SIG-M5 treated with dmso at 0.1 percent for 504 hours (cell line): ENCODE measurements around the gene ANXA2R.
"Not testable (repeated sequence)": the region's sequence is repeated elsewhere in the genome, so short reads cannot be mapped to it uniquely, and the experiment has no call there.

Source experiments
- DNase-seq: peaks from one replicate; lab custom pipeline; 2025; ENCODE audit not compliant: unreplicated experiment; lab: John Stamatoyannopoulos, UW

The ANXA2R gene

DNA sequence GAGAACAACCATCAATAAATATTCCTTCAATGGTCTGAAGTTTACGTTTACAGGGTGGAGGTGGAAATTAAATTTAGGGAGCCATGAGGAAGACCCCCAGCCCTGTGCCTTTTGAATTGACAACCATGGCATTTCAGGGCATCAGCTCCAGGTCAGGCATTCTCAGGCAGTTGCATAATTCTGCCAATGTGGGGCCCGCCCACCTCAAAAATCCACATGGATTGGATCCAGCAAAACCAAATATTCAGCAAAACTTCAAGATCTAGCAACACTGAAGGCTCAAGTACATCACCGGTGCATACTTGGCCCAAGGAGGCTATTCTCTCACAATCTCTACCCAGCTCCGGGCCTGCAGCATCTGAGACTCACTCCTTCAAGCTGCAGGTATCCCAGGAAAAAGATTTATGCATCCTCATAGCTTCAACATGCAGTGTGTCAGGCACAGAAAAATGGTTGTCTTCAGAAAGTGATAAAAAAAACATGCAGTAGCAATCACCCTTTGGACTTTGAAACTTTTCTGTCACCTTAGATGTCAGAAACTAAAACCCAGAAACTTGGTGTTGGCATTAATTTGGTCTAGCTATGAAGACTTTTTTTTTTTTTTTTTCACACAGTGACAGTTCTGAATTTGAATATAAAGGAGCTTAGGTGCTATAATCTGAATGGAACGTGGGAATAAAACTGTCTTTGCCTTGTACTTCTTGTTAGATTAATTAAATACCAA, 21.4 kb upstream of the ANXA2R start:
- no peak for DNase-seq

DNA sequence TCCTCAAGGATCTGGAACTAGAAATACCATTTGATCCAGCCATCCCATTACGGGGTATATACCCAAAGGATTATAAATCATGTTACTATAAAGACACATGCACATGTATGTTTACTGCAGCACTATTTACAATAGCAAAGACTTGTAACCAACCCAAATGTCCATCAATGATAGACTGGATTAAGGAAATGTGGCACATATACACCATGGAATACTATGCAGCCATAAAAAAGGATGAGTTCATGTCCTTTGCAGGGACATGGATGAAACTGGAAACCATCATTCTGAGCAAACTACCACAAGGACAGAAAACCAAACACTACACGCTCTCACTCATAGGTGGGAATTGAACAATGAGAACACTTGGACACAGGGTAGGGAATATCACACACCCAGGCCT, 19.9 kb upstream of the ANXA2R start:
- not testable (repeated sequence) for DNase-seq

DNA sequence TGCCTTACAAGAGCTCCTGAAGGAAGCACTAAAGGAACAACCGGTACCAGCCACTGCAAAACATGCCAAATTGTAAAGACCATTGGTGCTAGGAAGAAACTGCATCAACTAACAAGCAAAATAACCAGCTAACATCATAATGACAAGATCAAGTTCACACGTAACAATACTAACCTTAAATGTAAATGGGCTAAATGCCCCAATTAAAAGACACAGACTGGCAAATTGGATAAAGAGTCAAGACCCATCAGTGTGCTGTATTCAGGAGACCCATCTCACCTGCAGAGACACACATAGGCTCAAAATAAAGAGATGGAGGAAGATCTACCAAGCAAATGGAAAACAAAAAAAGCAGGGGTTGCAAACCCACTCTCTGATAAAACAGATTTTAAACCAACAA, 15.0 kb upstream of the ANXA2R start:
- DNase-seq: not testable (repeated sequence)

DNA sequence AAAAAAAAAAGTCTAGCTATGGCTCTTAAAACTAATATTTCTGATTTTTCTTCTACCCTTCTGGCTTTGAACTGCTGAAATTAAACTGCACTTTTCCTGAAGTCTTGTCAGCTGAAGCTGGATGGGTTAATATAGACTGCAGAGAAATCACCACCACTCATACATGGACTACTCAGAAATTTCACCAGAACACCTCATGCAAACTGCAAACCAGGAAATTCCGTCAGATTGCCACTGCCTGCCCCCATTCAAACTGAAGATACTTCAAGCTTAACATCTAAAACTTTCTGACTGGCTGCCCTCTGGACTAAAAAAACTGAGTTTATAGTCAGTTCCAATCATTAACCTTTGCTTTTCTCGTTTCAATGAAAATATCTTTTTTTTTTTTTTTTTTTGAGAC, 11.6 kb upstream of the ANXA2R start:
- DNase-seq: no peak

DNA sequence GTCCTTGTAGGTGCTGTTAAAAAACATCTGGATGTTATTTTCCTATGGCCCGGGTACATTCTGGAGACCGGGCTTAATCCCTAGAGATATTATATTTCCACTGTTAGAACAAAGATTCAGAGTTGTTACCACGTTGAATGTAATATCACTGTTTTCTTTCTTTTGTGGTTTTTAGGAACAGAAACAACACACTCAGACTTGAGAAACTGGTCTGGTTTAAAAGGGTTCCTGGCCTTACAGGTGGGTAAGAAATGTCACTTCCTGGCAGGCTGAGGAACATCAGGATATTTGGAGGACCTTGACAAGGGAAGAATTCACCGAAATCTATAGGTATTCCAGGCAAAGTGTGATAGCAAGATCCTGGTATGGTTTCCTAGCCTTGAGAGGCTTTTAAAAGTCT, 10.3 kb upstream of the ANXA2R start:
- DNase-seq: no peak

DNA sequence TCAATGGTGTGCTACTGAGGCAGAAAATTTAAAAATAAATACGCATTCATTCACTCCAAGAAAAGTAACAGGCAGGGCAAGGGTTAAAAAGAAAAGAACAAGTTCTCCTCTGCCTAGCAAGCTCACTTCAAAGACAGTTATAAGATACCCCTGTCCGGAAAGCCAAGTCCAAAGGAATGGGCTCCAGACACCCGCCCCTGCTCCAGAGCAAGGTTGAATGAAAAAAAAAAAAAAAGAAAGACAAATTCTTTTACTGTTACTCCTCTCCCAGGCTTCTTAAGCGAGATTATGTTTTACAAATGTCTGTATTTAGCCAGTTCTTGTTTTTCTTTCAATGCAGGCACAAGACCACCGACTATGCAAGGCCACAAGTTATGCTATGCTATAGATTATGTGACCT, 9.1 kb upstream of the ANXA2R start:
- no peak for DNase-seq

DNA sequence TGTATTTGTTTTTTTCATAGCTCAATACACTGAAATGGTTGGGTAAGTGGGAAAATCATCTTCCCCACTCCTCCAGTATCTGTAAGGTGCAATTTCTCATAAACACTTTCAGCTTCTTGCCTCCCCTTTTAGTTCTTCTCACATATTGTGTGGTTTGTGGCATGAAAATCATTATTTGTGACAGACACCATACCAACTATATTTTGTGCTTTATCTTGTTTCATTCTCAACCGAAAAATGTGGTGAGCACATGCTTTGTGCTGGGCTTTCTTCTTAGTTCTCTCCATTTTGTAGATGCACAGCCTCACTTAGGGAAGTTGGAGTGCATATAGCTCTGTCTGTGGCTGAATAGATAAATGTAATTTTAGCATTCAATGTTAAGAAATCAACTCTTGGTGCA, 6.4 kb upstream of the ANXA2R start:
- no peak for DNase-seq

DNA sequence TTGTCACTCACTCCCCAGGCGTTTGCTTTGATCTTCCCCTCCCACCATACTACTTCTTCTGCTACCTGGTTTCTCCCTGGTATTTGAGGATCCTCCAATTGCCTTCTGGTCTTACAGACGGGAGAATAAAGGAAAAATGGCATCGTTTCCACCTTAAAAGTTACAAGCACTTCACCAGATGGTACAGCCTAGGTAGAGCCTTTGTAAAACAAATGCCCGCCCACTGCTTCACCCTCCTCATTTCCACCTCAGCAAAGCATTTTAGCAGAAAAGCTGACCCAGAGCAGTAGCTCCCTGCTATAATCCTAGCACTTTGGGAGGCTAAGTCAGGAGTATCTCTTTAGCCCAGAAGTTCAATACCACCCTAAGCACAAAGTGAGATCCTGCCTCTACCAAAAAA, 5.1 kb upstream of the ANXA2R start:
- no peak for DNase-seq

DNA sequence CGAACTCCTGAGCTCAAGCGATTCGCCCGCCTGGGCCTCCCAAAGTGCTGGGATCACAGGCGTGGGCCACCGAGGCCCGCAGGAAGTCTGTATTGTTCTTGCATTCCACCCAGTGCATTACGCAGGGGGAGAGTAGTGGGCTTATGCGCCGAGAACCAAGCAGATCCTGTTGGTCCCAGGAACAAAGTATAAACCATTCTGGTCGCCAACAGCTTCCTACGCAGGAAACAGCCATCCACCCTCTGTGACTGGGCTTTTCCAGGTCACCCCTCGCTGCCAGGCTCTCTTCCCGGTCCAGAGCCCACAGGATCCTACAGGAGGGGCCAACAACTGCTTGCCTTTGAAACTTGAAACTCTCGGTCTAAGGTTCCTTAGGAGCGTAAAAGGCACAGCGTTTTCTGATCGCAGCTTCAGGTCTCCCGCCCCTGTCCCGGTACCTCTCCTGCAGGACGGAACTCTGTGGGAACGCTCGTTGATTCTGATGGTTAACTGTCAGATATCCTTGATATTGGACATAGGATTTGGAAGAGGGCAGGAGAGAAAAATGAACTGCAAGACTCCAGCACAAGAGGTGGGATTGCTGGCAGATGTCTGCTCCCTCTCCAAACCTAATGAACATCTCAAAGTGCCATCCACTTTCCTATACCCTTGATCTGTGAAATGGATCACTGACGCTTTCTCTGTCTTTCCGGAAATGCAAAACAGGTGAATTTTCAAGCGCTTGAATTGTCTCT, 4.2 kb upstream of the ANXA2R start:
- DNase-seq: no peak

DNA sequence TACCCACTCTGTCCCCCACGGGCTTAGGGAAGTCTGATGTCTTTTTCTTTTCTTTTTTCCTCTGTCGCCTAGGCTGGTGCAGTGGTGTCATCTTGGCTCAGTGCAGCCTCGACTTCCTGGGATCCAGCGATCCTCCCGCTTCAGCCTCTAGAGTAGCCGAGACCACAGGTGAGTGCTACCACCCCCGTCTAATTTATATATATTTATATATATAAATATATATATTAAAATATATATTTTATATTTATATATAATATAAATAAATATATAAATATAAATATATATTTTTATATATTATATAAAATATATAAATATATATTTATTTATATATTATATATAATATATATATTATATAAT, 3.3 kb upstream of the ANXA2R start:
- no peak for DNase-seq

DNA sequence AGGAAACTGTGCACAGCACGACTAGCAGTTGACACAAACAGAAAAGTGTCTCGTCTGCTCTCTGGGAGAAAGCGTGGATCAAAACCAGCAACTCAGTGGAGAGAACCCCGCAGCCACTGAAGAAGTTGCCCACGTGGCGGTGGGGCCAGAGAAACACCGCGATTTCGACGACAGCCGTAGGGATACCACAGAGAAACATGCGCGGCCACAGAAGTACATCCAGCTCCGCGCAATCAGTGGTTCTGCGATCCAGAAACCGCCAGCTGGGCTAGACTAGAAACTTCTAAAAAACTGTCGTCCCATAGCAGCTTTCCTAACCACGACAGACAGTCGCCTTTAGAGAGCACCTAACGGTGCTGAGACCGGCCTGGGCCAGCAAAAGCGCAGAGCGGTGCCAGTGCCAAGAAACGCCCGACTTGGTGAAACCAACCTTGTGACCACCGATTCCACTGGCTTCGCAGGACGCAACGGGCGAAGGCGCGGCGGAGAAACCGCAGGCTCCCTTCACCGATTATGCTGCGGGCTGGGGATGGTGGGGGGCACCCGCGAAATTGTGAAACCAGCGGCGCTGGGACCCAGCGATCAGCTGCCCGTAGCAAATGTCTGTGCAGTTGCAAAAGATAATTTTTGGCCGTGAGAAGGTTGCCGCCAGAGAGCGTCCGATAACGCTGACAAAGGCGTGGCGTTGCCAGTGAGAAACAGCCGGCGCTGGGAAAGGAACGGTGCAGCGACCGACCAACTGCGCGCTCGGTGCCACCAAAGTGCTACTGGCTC, 2.7 kb upstream of the ANXA2R start:
- peak; percentile 86 for DNase-seq

DNA sequence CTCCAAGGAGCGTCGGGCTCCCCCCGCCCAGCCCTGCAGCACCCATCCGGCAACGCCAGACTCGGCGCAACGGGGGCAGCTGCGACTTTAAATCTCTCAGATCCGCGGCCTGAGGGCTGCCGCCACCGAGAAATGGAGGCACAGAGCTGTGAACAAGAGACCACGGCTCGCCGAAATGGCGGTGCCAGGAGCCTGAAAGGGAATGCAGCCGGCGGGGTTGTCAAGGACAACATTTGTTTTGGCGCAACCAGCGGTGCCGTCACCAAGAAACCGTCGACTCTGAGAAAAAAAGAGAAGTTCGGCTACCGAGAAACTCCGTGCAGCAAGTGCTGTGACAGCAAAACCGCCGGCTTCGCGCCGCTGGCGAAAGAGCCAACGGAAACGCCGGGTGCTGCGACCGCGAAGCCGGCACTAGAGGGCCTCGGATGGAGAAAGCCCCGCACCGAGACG, 2.1 kb upstream of the ANXA2R start:
- DNase-seq: peak; percentile 95

DNA sequence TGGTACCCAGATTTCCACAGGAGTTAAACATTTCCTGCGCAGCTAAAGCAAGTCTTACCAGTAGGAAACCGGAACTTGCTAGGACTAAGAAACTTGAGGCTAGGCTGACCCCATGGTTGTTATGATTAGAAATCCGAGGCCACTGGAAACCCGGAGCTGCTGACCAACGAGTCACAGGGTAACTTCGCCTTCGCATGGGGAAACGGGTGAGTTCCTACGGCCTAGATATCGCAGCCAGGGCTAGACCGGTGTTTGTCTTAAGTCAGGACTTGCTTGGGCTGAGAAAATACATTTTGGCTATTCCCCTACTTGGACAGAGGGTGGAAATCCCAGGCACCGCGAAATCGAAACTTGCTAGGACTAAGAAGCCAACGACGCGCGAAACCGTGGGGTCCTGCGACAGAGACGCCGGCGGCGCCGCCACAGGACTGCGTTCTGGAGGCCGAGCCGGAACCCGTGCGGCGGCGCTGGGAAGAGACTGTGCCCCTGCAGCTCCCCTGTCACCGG, 1.6 kb upstream of the ANXA2R start:
- DNase-seq: peak; percentile 82

DNA sequence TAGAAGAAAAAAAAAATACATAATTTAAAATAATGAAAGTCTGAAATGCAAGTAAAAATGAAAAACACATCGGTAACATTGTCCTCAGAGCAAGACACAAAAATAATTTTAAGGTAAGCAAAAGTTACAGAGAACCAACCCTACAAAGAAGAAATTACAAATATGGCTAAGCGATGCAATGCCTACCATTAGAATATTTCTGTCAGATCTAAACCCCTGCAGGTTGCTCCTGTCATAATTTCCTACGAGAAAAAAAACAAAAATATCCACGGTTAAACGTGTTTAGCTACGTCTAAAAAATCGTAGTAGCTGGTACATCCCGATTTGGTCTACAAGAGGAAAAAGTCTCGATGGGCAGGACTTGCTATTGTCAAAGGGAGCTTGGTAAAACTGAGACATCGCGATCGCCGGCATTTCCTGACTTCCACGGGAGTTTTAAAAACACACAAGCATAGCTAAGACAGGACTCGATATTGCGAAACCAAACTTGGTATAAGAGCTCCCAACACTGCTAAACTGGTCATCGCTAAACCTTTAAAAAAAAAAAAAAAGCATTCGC, 1.1 kb upstream of the ANXA2R start:
- DNase-seq: peak; percentile 81

DNA sequence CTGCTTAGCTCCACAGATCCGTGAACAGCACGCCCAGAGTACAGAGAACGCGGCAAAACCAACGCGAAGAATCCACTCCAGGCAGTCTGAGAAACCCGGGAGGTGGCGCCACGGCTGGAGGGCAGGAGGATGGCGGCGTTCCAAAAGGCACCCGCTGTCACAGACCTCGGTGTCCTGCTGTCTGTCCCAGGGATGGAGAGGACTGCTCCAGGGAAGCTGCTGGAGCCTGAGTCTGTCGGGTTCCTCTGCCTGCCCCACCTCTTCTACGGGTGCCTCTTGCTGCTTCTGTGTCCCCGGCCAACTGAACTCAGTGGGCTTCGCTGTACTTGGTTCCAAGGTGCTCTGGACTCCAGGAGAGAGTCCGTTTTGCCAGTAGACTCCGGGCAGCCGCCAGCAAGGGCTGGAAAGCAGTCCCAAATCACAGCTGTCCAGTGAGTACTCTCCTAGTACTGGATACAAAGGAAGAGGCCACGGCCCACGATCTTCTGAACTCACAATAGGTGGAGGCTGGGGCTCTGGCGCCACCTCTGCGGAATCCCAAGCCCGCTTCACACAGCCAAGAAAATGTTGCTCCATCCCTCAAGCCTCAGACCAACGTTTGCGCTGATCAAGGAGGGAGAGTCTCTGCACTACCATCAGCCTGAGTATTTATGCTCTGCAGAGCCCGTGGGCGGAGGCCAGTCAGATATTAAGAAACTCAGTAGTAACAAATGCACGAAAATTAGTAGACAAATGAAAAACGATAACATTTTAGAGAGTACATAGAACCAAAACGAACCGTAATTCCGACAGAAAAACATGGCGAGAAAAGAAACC, 440 bp downstream of the ANXA2R start:
- DNase-seq: peak; percentile 78

DNA sequence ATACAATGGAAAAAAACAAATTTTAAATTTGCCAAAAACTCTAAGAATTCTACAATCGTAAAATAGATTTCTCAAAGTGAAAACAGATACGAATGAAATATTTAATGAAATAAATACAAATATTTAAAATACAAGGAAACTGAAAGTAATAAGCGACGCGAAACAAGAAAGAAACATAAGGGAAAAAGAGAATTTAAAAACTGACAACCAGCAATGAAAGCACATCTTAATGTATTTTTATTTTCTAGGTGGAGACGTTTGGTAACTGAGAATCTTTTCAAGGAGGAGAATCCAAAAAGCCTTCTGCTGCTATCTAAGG, 1.0 kb downstream of the ANXA2R start:
- DNase-seq: no peak

DNA sequence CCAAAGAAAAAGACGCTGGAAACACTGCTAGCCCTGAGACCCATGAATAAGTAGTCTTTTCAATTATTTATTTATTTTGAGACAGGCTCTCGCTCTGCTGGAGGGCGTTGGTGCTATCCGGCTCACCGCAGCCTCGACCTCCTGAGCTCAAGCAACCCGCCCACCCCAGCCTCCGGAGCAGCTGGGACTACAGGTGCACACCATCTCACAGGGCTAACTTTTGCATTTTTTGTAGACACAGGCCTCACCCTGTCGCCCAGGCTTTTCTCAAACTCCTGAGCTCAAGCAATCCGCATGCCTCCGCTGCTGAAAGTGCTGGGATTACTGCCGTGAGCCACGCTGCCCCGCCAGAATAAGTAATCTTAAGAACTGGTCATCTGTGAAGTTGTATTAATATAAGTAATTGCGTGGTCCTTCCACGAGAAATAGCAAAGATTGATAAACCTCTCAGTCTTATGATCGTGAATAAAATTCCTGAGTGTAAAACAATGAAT, 1.6 kb downstream of the ANXA2R start:
- DNase-seq: no peak

DNA sequence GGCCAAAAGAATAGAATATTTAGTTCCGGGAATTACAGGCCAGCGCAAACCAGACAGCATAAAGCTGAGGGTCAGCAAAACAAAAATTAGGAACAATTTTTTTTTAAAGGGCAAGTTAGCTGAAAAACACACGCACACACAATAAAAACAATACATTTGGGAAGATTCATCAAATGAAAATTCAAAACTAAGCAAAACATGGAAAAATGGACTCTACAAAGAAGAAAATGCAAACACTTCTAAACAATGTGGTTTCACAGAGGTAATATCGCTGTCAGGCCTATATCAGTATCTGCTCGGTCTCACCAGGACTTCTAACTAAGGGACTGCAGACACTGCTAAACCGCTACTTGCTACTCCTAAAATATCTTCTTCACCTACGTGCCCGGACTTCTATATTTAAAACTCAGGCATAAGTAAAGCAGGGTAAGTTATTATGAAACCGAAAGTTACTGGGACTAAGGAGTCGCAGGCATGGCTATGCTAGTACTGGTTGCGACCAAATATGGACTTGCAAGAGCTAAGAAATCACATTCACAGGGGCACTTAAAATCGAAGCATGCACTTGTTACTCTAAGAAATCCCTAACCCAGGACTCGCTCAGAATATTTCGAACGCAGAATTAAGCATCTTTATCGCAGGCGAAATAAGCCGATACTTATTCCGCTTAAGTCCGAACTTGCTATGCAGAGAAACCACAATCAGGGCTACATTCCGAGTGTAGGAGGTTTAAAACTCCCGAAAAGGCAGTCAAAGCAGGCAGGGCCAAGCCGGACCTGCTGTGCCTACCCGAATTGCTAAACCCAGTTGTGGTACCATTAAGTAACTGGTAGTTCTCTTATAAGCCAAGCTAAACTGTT, 2.3 kb downstream of the ANXA2R start:
- peak; percentile 59 for DNase-seq

DNA sequence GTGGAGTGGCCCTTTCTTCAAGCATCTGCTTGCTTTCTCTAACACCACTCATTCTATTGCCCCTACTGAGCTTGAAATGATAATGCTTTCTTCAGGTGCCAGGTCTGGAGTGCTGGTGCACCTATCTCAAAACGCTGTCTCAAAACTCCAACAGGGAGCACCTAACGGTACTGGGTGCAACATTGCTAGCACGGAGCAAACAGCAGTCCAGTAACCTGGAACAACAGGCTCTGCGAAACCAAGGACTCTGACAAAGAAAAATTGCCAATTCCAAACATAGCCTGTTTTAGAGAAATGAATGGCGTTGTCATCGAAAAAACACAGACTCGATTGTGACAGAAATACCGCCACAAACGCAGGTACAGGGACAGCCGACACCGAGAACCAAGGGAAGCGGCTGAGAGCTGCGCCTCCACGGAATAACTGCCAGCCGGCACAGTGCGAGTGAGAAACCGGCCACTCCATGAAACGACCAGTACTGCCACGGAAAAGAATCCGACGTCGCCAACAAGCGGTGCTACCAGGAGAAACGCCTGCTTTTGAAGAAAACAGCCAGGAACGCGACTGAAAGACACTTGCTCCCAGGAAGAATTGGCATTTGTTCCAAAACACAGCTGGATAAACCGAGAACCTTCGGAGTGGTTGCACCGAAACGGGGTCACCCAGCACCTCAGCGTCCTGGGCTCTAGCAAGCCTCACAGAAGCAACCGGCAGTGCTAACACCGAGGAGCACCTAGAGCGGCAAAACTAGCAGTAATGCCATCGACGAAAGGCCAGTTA, 3.1 kb downstream of the ANXA2R start:
- no peak for DNase-seq
